Kidney (tissue), 14 donors: ENCODE measurements around the gene RAPGEF4. TPM values are rescaled to one million over a fixed set of nuclear protein-coding genes. Genes with fewer than 3 reads are reported as not detected.

Experiments
- DNase-seq, 5 donors: peaks; one replicate each; pipeline ENCODE4 v3.0.0-alpha.2; 2013 to 2020
- FAIRE-seq: peaks from 2 replicates; lab custom pipeline; 2012; peaks lifted over from hg19 to GRCh38; lab: Jason Lieb, UNC
- H3K27ac ChIP-seq, 2 donors: one replicate each; pipeline ENCODE4 v1.7.0; 2013; ENCODE audit warnings: low read depth in 2 of 2, low read length in 2 of 2, inconsistent platforms in 1 of 2
- H3K27me3 ChIP-seq: one replicate; pipeline ENCODE4 v1.7.1; 2013; ENCODE audit warnings: low read length, inconsistent platforms; ENCODE audit not compliant: control insufficient read depth, insufficient read depth
- H3K36me3 ChIP-seq, 3 donors: one replicate each; pipeline versions ENCODE4 v1.7.0 to v1.7.1; 2013; ENCODE audit warnings: low read length in 3 of 3, control low read depth in 1 of 3, inconsistent platforms in 1 of 3; ENCODE audit not compliant: insufficient read depth in 3 of 3, control insufficient read depth in 2 of 3
- H3K4me1 ChIP-seq, 3 donors: one replicate each; pipeline versions ENCODE4 v1.7.0 to v1.7.1; 2013; ENCODE audit warnings: low read length in 3 of 3, inconsistent platforms in 1 of 3, low read depth in 1 of 3; ENCODE audit not compliant: control insufficient read depth in 2 of 3, insufficient read depth in 2 of 3
- H3K4me3 ChIP-seq, 3 donors: one replicate each; pipeline versions ENCODE4 v1.7.0 to v1.8.1; 2013; ENCODE audit warnings: low read length in 3 of 3, control low read depth in 1 of 3, inconsistent platforms in 1 of 3
- H3K9ac ChIP-seq, 3 donors: one replicate each; pipeline versions ENCODE4 v1.7.0 to v1.7.1; 2013; ENCODE audit warnings: low read length in 3 of 3, control low read depth in 1 of 3, inconsistent platforms in 1 of 3
- H3K9me3 ChIP-seq, 3 donors: one replicate each; pipeline versions ENCODE4 v1.7.0 to v1.7.1; 2013; ENCODE audit warnings: low read length in 3 of 3, control low read depth in 1 of 3, inconsistent platforms in 1 of 3; ENCODE audit not compliant: control insufficient read depth in 2 of 3, insufficient read depth in 1 of 3
- CTCF ChIP-seq: IDR thresholded peaks from 3 replicates; pipeline ENCODE4 v1.5.1; 2012; ENCODE audit warnings: mild to moderate bottlenecking, moderate library complexity, borderline replicate concordance; ENCODE audit not compliant: insufficient read depth; ENCODE audit errors: extremely low read depth
- intact Hi-C: fragments of 100-400 bp; cut with DNase I; formaldehyde crosslinking; loops from one replicate; pipeline ENCODE4 v1.11.1; 2022
- polyA plus RNA-seq: library from polyadenylated mRNA; stranded (reverse); fragments of 350-450 nt; fragmentation: Illumina TruSeq; extraction: RNeasy Lipid Tissue Mini Kit (QIAGEN cat#74804); gene quantifications from one replicate; pipeline ENCODE4 v1.2.3, GENCODE V29; 2014; ENCODE audit warnings: low read depth, low replicate concordance; ENCODE audit not compliant: insufficient read depth
- total RNA-seq: library from RNA; stranded (reverse); fragmentation: NEBNext Ultra II Directional; extraction: Animal tissue kit (Norgen Biotek cat#: 25700); gene quantifications from one replicate; pipeline ENCODE4 v1.2.1, GENCODE V29; 2021
- donor health status: control.
- donor health status: control.
- donor health status: control.
- donor health status: control.
- donor health status: control.
- donor health status: DM: yes; HTN: yes; CAD: no.
- donor health status: Normal renal cell carcinoma (clear cell type).

Gene RAPGEF4
- total and polyA plus RNA-seq, 2 donors from 2014 or later: 3.8 to 13.6 TPM

DNA sequence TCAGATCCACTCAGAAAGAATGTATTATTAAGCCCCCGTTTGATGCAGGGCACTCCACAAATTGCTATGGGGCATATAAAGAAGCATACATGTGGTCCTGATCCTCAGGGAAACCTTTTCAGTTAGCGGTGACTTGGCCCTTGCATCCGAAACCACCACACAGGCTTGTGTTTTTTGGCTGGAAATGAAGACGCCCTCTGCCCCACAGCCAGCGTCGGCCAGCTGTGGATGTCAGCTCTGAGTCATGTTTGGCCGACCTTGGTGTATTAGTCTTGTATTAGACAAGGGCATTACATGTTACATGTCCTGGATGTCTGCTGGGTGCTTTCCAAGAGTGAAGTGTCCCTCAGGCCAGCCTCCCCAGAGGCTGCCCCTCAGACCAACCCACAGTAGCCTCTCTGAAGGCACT lies 232.4 kb downstream of the RAPGEF4 start:
- H3K27me3 ChIP-seq: no peaks in the 10 kb centered on the region
- TF ChIP-seq CTCF: no peak
- no peak overlapping the region for H3K4me3 ChIP-seq
- intact Hi-C loops: no loop called here
- DNase-seq: peak in 3 of 5 donors; percentile 20 to 86 (median 68)
- no peak overlapping the region for H3K27ac ChIP-seq
- H3K9me3 ChIP-seq: no peaks in the 10 kb centered on the region
- H3K36me3 ChIP-seq: no peaks in the 10 kb centered on the region
- H3K9ac ChIP-seq: no peak overlapping the region
- no peak for FAIRE-seq
- peaks cover 0 to 13% (median 0%) of the 10 kb centered on the region in 3 donors for H3K4me1 ChIP-seq

- Histone ChIP-seq H3K4me3 (no peak overlapping the region), H3K9me3 (no peaks in the 10 kb centered on the region), H3K36me3 (no peaks in the 10 kb centered on the region), H3K27ac (no peak overlapping the region), H3K27me3 (no peaks in the 10 kb centered on the region), H3K9ac (no peak overlapping the region), H3K4me1 (peaks cover 0 to 13% (median 0%) of the 10 kb centered on the region in 3 donors)
- no peak for DNase-seq
- TF ChIP-seq CTCF: no peak
- intact Hi-C loops: no loop called here
- FAIRE-seq: no peak
Measured at GRCh38 chr2:172969166-172969565, 233.5 kb downstream of the RAPGEF4 start.

DNA sequence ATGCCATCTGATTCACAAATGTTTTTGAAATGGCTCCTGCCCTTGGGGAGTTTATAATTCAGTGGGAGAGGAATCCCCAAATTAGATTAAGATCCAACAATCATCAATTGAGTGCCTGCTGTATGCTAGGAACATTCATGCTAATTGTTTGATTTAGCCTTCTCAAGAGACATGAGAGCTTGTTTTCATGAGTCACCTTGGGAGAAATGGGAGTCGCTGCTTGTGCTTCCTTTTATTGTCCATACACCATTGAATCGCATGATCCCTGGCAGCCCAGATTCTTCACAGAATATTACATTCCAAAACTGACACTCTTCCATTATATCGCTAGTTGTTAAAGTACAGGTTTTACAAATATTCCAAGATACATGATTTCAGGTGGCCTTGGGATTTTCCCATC lies 234.0 kb downstream of the RAPGEF4 start:
- FAIRE-seq (no peak), DNase-seq (no peak)
- Histone ChIP-seq H3K9me3 (no peaks in the 10 kb centered on the region), H3K27me3 (no peaks in the 10 kb centered on the region), H3K27ac (no peak overlapping the region), H3K36me3 (no peaks in the 10 kb centered on the region), H3K9ac (no peak overlapping the region), H3K4me3 (no peak overlapping the region), H3K4me1 (peaks cover 0 to 13% (median 0%) of the 10 kb centered on the region in 3 donors)
- TF ChIP-seq CTCF: no peak
- intact Hi-C loops: no loop called here

- no peak for DNase-seq
- Histone ChIP-seq H3K4me1 (peaks cover 0 to 13% (median 0%) of the 10 kb centered on the region in 3 donors), H3K27ac (no peak overlapping the region), H3K4me3 (no peak overlapping the region), H3K9ac (no peak overlapping the region), H3K36me3 (no peaks in the 10 kb centered on the region), H3K9me3 (no peaks in the 10 kb centered on the region), H3K27me3 (no peaks in the 10 kb centered on the region)
- FAIRE-seq: no peak
- no peak for TF ChIP-seq CTCF
- intact Hi-C loops: no loop called here
Measured at GRCh38 chr2:172970660-172971059, 235.0 kb downstream of the RAPGEF4 start.
